HEK293 (cell line): ENCODE measurements around the gene UNC93A.

Experiments used
- CTCF ChIA-PET: fragments of 350-600 bp; formaldehyde crosslinking; extraction: SDS; loops from one replicate; lab custom pipeline; 2021; ENCODE audit warnings: antibody characterized with exemption; lab: Yijun Ruan, JAX
- POLR2A ChIA-PET: fragments of 300-600 bp; formaldehyde crosslinking; extraction: SDS; loops from one replicate; lab custom pipeline; 2020; ENCODE audit warnings: antibody characterized with exemption, inconsistent platforms; lab: Yijun Ruan, JAX
- H3K27ac ChIP-seq: fragments of 200-500 bp; sonication (Bioruptor generic); 2 replicates; pipeline ENCODE4 v1.5.1; 2014; ENCODE audit warnings: low read depth, low read length, control low read depth, inconsistent platforms; ENCODE audit errors: extremely low read depth
- H3K36me3 ChIP-seq, 2 experiments: fragments of 200-500 bp in 1 of 2; sonication (Bioruptor generic) in 1 of 2; 1 replicate in 1 of 2; 2 replicates in 1 of 2; pipeline ENCODE4 v1.5.1; 2014 to 2017; ENCODE audit warnings: inconsistent platforms in 2 of 2, low read length in 2 of 2; ENCODE audit not compliant: control insufficient read depth in 2 of 2, insufficient read depth in 1 of 2
- H3K4me1 ChIP-seq: fragments of 200-500 bp; sonication (Bioruptor generic); 2 replicates; pipeline ENCODE4 v1.5.1; 2014; ENCODE audit warnings: mild to moderate bottlenecking, low read length, inconsistent platforms; ENCODE audit not compliant: control insufficient read depth, insufficient read depth
- H3K4me3 ChIP-seq: 2 replicates; pipeline ENCODE4 v1.5.1; 2011; ENCODE audit warnings: low read depth, mild to moderate bottlenecking, control low read depth, low read length, moderate library complexity
- H3K9me3 ChIP-seq: fragments of 200-500 bp; sonication (Bioruptor generic); 2 replicates; pipeline ENCODE4 v1.5.1; 2014; ENCODE audit warnings: low read depth, low read length, inconsistent platforms; ENCODE audit not compliant: control insufficient read depth, insufficient read depth
- BCL6B ChIP-seq: fragments of 450-650 bp; formaldehyde crosslinking; IDR thresholded peaks from 2 replicates; pipeline ENCODE4 v1.5.1; 2017; ENCODE audit warnings: missing biosample characterization, missing genetic modification characterization
- GFI1B ChIP-seq: fragments of 450-650 bp; formaldehyde crosslinking; IDR thresholded peaks from 2 replicates; pipeline ENCODE4 v1.5.1; 2016; ENCODE audit warnings: missing biosample characterization, missing genetic modification characterization
- HOXC10 ChIP-seq: sonication (generic); formaldehyde crosslinking; IDR thresholded peaks from 2 replicates; pipeline ENCODE4 v1.8.1; 2023; ENCODE audit warnings: mild to moderate bottlenecking, missing genetic modification reagents
- KLF10 ChIP-seq: fragments of 450-650 bp; IDR thresholded peaks from 2 replicates; pipeline ENCODE4 v1.5.1; 2018; ENCODE audit warnings: missing biosample characterization, mild to moderate bottlenecking, missing genetic modification characterization
- REPIN1 ChIP-seq: fragments of 450-650 bp; formaldehyde crosslinking; IDR thresholded peaks from 2 replicates; pipeline ENCODE4 v1.5.1; 2017; ENCODE audit warnings: missing biosample characterization, missing genetic modification characterization, low read depth
- SP2 ChIP-seq: fragments of 450-650 bp; formaldehyde crosslinking; IDR thresholded peaks from 2 replicates; pipeline ENCODE4 v1.5.1; 2016; ENCODE audit warnings: missing biosample characterization, missing genetic modification characterization
- YY1 ChIP-seq: fragments of 450-650 bp; formaldehyde crosslinking; IDR thresholded peaks from 2 replicates; pipeline ENCODE4 v1.5.1; 2018; ENCODE audit warnings: missing biosample characterization, missing genetic modification characterization
- ZBTB48 ChIP-seq: fragments of 450-650 bp; formaldehyde crosslinking; IDR thresholded peaks from 2 replicates; pipeline ENCODE4 v1.5.1; 2016; ENCODE audit warnings: missing biosample characterization, missing genetic modification characterization
- ZNF132 ChIP-seq: fragments of 450-650 bp; formaldehyde crosslinking; IDR thresholded peaks from 2 replicates; pipeline ENCODE4 v1.5.1; 2017; ENCODE audit warnings: missing biosample characterization, missing genetic modification characterization, borderline replicate concordance
- ZNF148 ChIP-seq: fragments of 450-650 bp; formaldehyde crosslinking; IDR thresholded peaks from 2 replicates; pipeline ENCODE4 v1.5.0; 2017; ENCODE audit warnings: missing biosample characterization, missing genetic modification characterization, borderline replicate concordance
- ZNF175 ChIP-seq: fragments of 450-650 bp; formaldehyde crosslinking; IDR thresholded peaks from 2 replicates; pipeline ENCODE4 v1.5.1; 2016; ENCODE audit warnings: missing biosample characterization, missing genetic modification characterization
- ZNF221 ChIP-seq: fragments of 450-650 bp; formaldehyde crosslinking; IDR thresholded peaks from 2 replicates; pipeline ENCODE4 v1.5.1; 2017; ENCODE audit warnings: missing biosample characterization, missing genetic modification characterization, borderline replicate concordance
- ZNF335 ChIP-seq: fragments of 450-650 bp; formaldehyde crosslinking; conservative IDR thresholded peaks from 2 replicates; pipeline ENCODE4 v1.5.1; 2016; ENCODE audit warnings: missing biosample characterization, missing genetic modification characterization
- ZNF510 ChIP-seq: fragments of 450-650 bp; formaldehyde crosslinking; IDR thresholded peaks from 2 replicates; pipeline ENCODE4 v1.5.1; 2018; ENCODE audit warnings: mild to moderate bottlenecking, missing genetic modification characterization, missing biosample characterization; ENCODE audit not compliant: insufficient replicate concordance
- ZNF518A ChIP-seq: fragments of 450-650 bp; formaldehyde crosslinking; conservative IDR thresholded peaks from 2 replicates; pipeline ENCODE4 v1.5.1; 2016; ENCODE audit warnings: low read depth, missing biosample characterization, missing genetic modification characterization
- ZNF658 ChIP-seq: fragments of 450-650 bp; formaldehyde crosslinking; IDR thresholded peaks from 2 replicates; pipeline ENCODE4; 2016; ENCODE audit warnings: missing biosample characterization, missing genetic modification characterization
- ZNF747 ChIP-seq: fragments of 450-650 bp; formaldehyde crosslinking; IDR thresholded peaks from 2 replicates; pipeline ENCODE4 v1.5.1; 2016; ENCODE audit warnings: missing biosample characterization, missing genetic modification characterization
- ZNF76 ChIP-seq: fragments of 450-650 bp; formaldehyde crosslinking; IDR thresholded peaks from 2 replicates; pipeline ENCODE4; 2016; ENCODE audit warnings: low read depth, missing biosample characterization, missing genetic modification characterization, borderline replicate concordance
- ZSCAN16 ChIP-seq: fragments of 450-650 bp; formaldehyde crosslinking; IDR thresholded peaks from 2 replicates; pipeline ENCODE4 v1.5.1; 2016; ENCODE audit warnings: missing biosample characterization, missing genetic modification characterization
- ZSCAN30 ChIP-seq: fragments of 450-650 bp; IDR thresholded peaks from 2 replicates; pipeline ENCODE4 v1.5.1; 2018; ENCODE audit warnings: missing biosample characterization, mild to moderate bottlenecking, missing genetic modification characterization, moderate library complexity
- TF ChIP-seq, protein P1 (sequence below): fragments of 450-650 bp; formaldehyde crosslinking; IDR thresholded peaks from 2 replicates; pipeline ENCODE4 v1.5.1; 2016; ENCODE audit warnings: missing biosample characterization, missing genetic modification characterization
- TF ChIP-seq, protein P2 (sequence below): fragments of 450-650 bp; formaldehyde crosslinking; IDR thresholded peaks from 2 replicates; pipeline ENCODE4 v1.5.1; 2016; ENCODE audit warnings: missing biosample characterization, missing genetic modification characterization

The UNC93A gene

DNA sequence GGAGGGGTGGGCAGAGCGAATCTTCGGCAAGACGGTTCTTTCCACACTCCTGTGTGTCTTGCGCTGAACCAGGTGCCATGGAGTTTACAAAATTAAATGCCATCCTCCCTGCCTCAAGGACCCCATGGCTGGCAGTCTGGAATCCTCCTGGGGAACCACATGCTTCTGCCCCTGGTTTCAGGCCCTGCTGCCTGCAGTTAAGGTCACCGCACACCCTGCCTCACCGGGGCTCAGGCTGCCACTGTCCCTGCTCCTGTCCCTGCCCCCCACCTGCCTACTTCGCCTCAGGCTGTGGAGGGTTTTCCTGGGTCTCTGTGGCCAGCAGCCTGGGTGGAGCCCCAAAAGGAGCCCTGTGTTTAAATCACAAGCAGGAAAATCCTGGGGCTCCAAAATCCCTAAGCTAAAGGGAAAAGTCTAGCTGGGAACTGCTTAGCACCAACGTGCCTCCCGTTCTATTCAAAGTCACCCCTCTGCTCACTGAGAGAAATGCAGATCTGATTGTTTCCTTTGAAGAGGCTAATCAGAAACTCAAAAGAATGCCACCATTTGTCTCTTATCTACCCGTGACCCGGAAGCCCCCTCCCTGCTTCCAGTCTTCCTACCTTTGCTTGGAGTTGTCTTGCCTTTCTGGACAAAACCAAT, 23.2 kb downstream of the UNC93A start:
- TF ChIP-seq ZNF175 (tag by site-specific recombination) (no peak), REPIN1 (tag by site-specific recombination) (no peak), GFI1B (tag by site-specific recombination) (no peak), KLF10 (tag by site-specific recombination) (no peak), BCL6B (tag by site-specific recombination) (no peak), ZNF148 (tag by site-specific recombination) (no peak), ZNF510 (no peak), HOXC10 (CRISPR knock-in tag) (no peak), SP2 (tag by site-specific recombination) (no peak), ZBTB48 (tag by site-specific recombination) (no peak), ZNF221 (tag by site-specific recombination) (no peak), ZNF335 (tag by site-specific recombination) (no peak), YY1 (tag by site-specific recombination) (no peak), ZNF658 (no peak), ZNF76 (tag by site-specific recombination) (no peak)
- TF ChIP-seq, protein P1, sequence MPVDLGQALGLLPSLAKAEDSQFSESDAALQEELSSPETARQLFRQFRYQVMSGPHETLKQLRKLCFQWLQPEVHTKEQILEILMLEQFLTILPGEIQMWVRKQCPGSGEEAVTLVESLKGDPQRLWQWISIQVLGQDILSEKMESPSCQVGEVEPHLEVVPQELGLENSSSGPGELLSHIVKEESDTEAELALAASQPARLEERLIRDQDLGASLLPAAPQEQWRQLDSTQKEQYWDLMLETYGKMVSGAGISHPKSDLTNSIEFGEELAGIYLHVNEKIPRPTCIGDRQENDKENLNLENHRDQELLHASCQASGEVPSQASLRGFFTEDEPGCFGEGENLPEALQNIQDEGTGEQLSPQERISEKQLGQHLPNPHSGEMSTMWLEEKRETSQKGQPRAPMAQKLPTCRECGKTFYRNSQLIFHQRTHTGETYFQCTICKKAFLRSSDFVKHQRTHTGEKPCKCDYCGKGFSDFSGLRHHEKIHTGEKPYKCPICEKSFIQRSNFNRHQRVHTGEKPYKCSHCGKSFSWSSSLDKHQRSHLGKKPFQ (tag by site-specific recombination) = no peak
- TF ChIP-seq, protein P2, sequence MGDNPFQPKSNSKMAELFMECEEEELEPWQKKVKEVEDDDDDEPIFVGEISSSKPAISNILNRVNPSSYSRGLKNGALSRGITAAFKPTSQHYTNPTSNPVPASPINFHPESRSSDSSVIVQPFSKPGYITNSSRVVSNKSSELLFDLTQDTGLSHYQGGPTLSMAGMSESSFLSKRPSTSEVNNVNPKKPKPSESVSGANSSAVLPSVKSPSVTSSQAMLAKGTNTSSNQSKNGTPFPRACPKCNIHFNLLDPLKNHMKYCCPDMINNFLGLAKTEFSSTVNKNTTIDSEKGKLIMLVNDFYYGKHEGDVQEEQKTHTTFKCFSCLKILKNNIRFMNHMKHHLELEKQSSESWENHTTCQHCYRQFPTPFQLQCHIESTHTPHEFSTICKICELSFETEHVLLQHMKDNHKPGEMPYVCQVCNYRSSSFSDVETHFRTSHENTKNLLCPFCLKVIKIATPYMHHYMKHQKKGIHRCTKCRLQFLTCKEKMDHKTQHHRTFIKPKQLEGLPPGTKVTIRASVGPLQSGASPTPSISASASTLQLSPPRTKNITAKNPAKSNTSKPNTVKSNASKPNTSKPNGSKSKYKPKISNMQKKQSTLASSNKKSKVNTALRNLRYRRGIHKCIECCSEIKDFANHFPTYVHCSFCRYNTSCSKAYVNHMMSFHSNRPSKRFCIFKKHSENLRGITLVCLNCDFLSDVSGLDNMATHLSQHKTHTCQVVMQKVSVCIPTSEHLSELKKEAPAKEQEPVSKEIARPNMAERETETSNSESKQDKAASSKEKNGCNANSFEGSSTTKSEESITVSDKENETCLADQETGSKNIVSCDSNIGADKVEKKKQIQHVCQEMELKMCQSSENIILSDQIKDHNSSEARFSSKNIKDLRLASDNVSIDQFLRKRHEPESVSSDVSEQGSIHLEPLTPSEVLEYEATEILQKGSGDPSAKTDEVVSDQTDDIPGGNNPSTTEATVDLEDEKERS = no peak
- TF ChIP-seq, all 188 proteins: peak for 0
- Histone ChIP-seq H3K9me3 (no peaks in the 10 kb centered on the region), H3K36me3 (no peaks in the 10 kb centered on the region), H3K27ac (no peak overlapping the region), H3K4me3 (no peak overlapping the region), H3K4me1 (no peaks in the 10 kb centered on the region)
- ChIA-PET CTCF (interaction anchor here (1.0 kb wide), 1 partner anchor 10 kb away, joined by 4 read pairs; no protein-coding TSS in a partner anchor), POLR2A (no interaction called here)

DNA sequence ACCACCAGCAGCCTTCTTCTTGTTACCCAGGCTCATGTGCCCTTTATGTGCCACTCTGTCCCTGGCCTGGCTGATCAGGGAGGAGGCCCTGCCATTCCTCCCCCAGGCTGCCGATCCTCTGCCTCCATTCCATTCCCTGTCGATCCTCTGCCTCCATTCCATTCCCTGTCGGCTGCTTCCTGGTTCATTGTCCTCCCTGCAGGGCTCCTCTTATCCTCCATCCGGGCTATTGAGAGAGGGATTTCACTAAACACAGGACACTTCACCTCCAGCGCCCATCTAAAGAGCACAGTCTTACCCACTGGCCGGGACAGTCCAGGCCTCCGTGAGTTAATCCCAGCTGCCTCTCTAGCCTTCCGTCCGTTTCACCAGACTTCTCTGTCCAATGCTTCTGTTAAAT, 26.1 kb downstream of the UNC93A start:
- ChIA-PET CTCF (interaction anchor here (0.6 kb wide), 1 partner anchor 19 kb away, joined by 3 read pairs; no protein-coding TSS in a partner anchor), POLR2A (no interaction called here)
- no peak overlapping the region for H3K27ac ChIP-seq
- no peaks in the 10 kb centered on the region for H3K4me1 ChIP-seq
- no peaks in the 10 kb centered on the region for H3K36me3 ChIP-seq
- H3K9me3 ChIP-seq = no peaks in the 10 kb centered on the region
- H3K4me3 ChIP-seq = no peak overlapping the region
- TF ChIP-seq ZSCAN30 (tag by site-specific recombination) (no peak), ZNF132 (tag by site-specific recombination) (no peak), SP2 (tag by site-specific recombination) (no peak), ZNF518A (tag by site-specific recombination) (no peak), ZNF747 (tag by site-specific recombination) (no peak), ZSCAN16 (tag by site-specific recombination) (no peak)
